CD14-positive monocyte (primary cell): ENCODE measurements around the gene CCBE1. TPM values are rescaled to one million over a fixed set of nuclear protein-coding genes. Genes with fewer than 3 reads are reported as not detected.

ENCODE experiments used
- DNase-seq, 3 donors: peaks; one replicate each; pipeline ENCODE4 v3.0.0-alpha.2; 2011 to 2022
- H2AFZ ChIP-seq: 2 replicates; pipeline ENCODE4 v1.6.0; 2012; ENCODE audit warnings: mild to moderate bottlenecking, low read depth, low read length, inconsistent platforms; ENCODE audit not compliant: insufficient read depth, poor library complexity, severe bottlenecking
- H3K27ac ChIP-seq, 2 donors: 1 replicate in 1 of 2; 2 replicates in 1 of 2; pipeline ENCODE4 v1.5.1; 2012 to 2013; ENCODE audit warnings: low read length in 2 of 2, control low read depth in 1 of 2, inconsistent platforms in 1 of 2, low read depth in 1 of 2, mild to moderate bottlenecking in 1 of 2
- H3K27me3 ChIP-seq, 2 donors: one replicate each; pipeline versions ENCODE4 v1.6.0 to v1.6.1; 2011 to 2013; ENCODE audit warnings: low read length in 2 of 2; ENCODE audit not compliant: control insufficient read depth in 2 of 2, insufficient read depth in 2 of 2
- H3K36me3 ChIP-seq, 2 donors: replicated peaks in 1 of 2; 1 replicate in 1 of 2; 2 replicates in 1 of 2; pipeline versions ENCODE4 v1.5.1 to v1.6.1; 2012 to 2013; ENCODE audit warnings: low read length in 2 of 2, control low read depth in 1 of 2, inconsistent platforms in 1 of 2, mild to moderate bottlenecking in 1 of 2; ENCODE audit not compliant: insufficient read depth in 2 of 2, control insufficient read depth in 1 of 2
- H3K4me1 ChIP-seq, 2 donors: 1 replicate in 1 of 2; 2 replicates in 1 of 2; pipeline versions ENCODE4 v1.5.1 to v1.6.1; 2012 to 2013; ENCODE audit warnings: low read length in 2 of 2, control low read depth in 1 of 2, inconsistent platforms in 1 of 2, mild to moderate bottlenecking in 1 of 2, moderate library complexity in 1 of 2; ENCODE audit not compliant: insufficient read depth in 2 of 2, control insufficient read depth in 1 of 2
- H3K4me2 ChIP-seq: replicated peaks from 2 replicates; pipeline ENCODE3; 2012; ENCODE audit warnings: low read length, moderate library complexity, mild to moderate bottlenecking; ENCODE audit not compliant: poor library complexity, severe bottlenecking; ENCODE audit errors: extremely low read depth
- H3K4me3 ChIP-seq, 3 experiments: fragments of 200-600 bp in 1 of 3; sonication (generic) in 1 of 3; replicated peaks in 1 of 3; 1 replicate in 2 of 3; 2 replicates in 1 of 3; pipeline ENCODE4 v1.5.1; 2011 to 2013; ENCODE audit warnings: low read length in 3 of 3, mild to moderate bottlenecking in 3 of 3, control low read depth in 2 of 3, low read depth in 2 of 3, inconsistent platforms in 1 of 3, moderate library complexity in 1 of 3
- H3K79me2 ChIP-seq: 2 replicates; pipeline ENCODE4 v1.6.0; 2012; ENCODE audit warnings: mild to moderate bottlenecking, control low read depth, inconsistent platforms, low read length, moderate library complexity; ENCODE audit not compliant: insufficient read depth
- H3K9ac ChIP-seq: 2 replicates; pipeline ENCODE4 v1.6.0; 2017; ENCODE audit warnings: low read length, mild to moderate bottlenecking; ENCODE audit not compliant: insufficient read depth, poor library complexity, severe bottlenecking
- H3K9me3 ChIP-seq, 2 donors: replicated peaks in 1 of 2; 1 replicate in 1 of 2; 2 replicates in 1 of 2; pipeline versions ENCODE4 v1.5.1 to v1.6.1; 2012 to 2013; ENCODE audit warnings: low read length in 2 of 2, control low read depth in 1 of 2; ENCODE audit not compliant: control insufficient read depth in 1 of 2, insufficient read depth in 1 of 2
- H4K20me1 ChIP-seq: 2 replicates; pipeline ENCODE4 v1.6.0; 2012; ENCODE audit warnings: mild to moderate bottlenecking, low read length, control low read depth, moderate library complexity; ENCODE audit not compliant: insufficient read depth
- H3K27ac Mint-ChIP-seq, 7 donors: one replicate each; pipeline ENCODE4 v1.8.0; 2020; ENCODE audit warnings: mild to moderate bottlenecking in 7 of 7, mixed read lengths in 7 of 7, moderate library complexity in 6 of 7, inconsistent platforms in 2 of 7
- H3K27me3 Mint-ChIP-seq, 3 donors: one replicate each; pipeline ENCODE4 v1.8.0; 2021 to 2022; ENCODE audit warnings: low read depth in 3 of 3, mild to moderate bottlenecking in 3 of 3, mixed read lengths in 3 of 3, moderate library complexity in 3 of 3, inconsistent platforms in 1 of 3
- H3K36me3 Mint-ChIP-seq, 2 donors: one replicate each; pipeline ENCODE4 v1.8.0; 2020; ENCODE audit warnings: mixed read lengths in 2 of 2, inconsistent platforms in 1 of 2, mild to moderate bottlenecking in 1 of 2
- H3K4me1 Mint-ChIP-seq: one replicate; pipeline ENCODE4 v1.8.0; 2020; ENCODE audit warnings: mild to moderate bottlenecking, mixed read lengths
- H3K4me3 Mint-ChIP-seq, 2 donors: one replicate each; pipeline ENCODE4 v1.8.0; 2020; ENCODE audit warnings: mild to moderate bottlenecking in 2 of 2, mixed read lengths in 2 of 2, moderate library complexity in 1 of 2
- H3K9me3 Mint-ChIP-seq, 7 donors: one replicate each; pipeline ENCODE4 v1.8.0; 2020 to 2022; ENCODE audit warnings: mixed read lengths in 7 of 7, mild to moderate bottlenecking in 6 of 7, moderate library complexity in 6 of 7, inconsistent platforms in 2 of 7
- CTCF ChIP-seq: fragments of 200-600 bp; IDR thresholded peaks from one replicate; pipeline ENCODE4 v1.8.0; 2022; ENCODE audit warnings: antibody characterized with exemption, mild to moderate bottlenecking
- WGBS: methylation state at CpG from one replicate; pipeline ENCODE4 v1.1.5; 2013; ENCODE audit warnings: missing lambda C conversion rate; ENCODE audit not compliant: insufficient coverage; 5-methylcytosine and 5-hydroxymethylcytosine counted together
- intact Hi-C, 2 donors: fragments of 100-400 bp; cut with micrococcal nuclease; formaldehyde crosslinking; loops; one replicate each; pipeline versions ENCODE4 v1.15.0 to v1.15.1; 2023
- polyA plus RNA-seq, 3 donors: library from polyadenylated mRNA; depleted of rRNA in 1 of 3; unstranded in 2 of 3; stranded (reverse) in 1 of 3; fragments of 300-500 nt in 2 of 3; fragments of >200 nt in 1 of 3; fragmentation: Illumina TruSeq in 2 of 3; gene quantifications; 1 replicate in 2 of 3; 2 replicates in 1 of 3; pipeline ENCODE4 v1.2.3, GENCODE V29; 2012 to 2021

The CCBE1 gene
- polyA plus RNA-seq, 3 donors, result not detected

GRCh38 chr18:59385191-59385590 is 312.0 kb downstream of the CCBE1 start:
- H3K9me3 Mint-ChIP-seq, result peaks cover 0 to 2% (median 0%) of the 10 kb centered on the region in 7 donors
- intact Hi-C loops, result no loop called here

GRCh38 chr18:59383851-59384250 is 313.4 kb downstream of the CCBE1 start:
- Histone ChIP-seq H2AFZ (no peak overlapping the region), H3K27me3 (peaks cover 2 to 4% of the 10 kb centered on the region in 2 donors), H3K79me2 (no peaks in the 10 kb centered on the region), H3K36me3 (no peaks in the 10 kb centered on the region), H3K9me3 (no peaks in the 10 kb centered on the region), H4K20me1 (no peaks in the 10 kb centered on the region), H3K27ac (no peak overlapping the region), H3K9ac (no peak overlapping the region), H3K4me3 (no peak overlapping the region), H3K4me2 (no peak overlapping the region), H3K4me1 (no peaks in the 10 kb centered on the region)
- 67% methylated on average over 1 of the region's 6 CpGs for WGBS
- no peaks in the 10 kb centered on the region for H3K36me3 Mint-ChIP-seq
- H3K27me3 Mint-ChIP-seq, result peaks cover 3 to 8% (median 3%) of the 10 kb centered on the region in 3 donors
- peaks cover 0 to 3% (median 0%) of the 10 kb centered on the region in 7 donors for H3K9me3 Mint-ChIP-seq
- intact Hi-C loops, result no loop called here
- no peak overlapping the region for H3K4me3 Mint-ChIP-seq
- TF ChIP-seq CTCF, result no peak
- peaks cover 3% of the 10 kb centered on the region for H3K4me1 Mint-ChIP-seq
- H3K27ac Mint-ChIP-seq, result no peak overlapping the region
- DNase-seq, result no peak

More at GRCh38 chr18:59385191-59385590, 312.0 kb downstream of the CCBE1 start:
- Histone ChIP-seq H2AFZ (no peak overlapping the region), H3K27ac (no peak overlapping the region), H3K79me2 (no peaks in the 10 kb centered on the region), H3K27me3 (no peaks in the 10 kb centered on the region), H3K4me1 (peaks cover 7 to 8% of the 10 kb centered on the region in 2 donors), H3K36me3 (no peaks in the 10 kb centered on the region), H3K9me3 (no peaks in the 10 kb centered on the region), H3K4me3 (no peak overlapping the region), H3K4me2 (no peak overlapping the region), H3K9ac (no peak overlapping the region), H4K20me1 (no peaks in the 10 kb centered on the region)
- H3K4me3 Mint-ChIP-seq, result no peak overlapping the region
- no peak for DNase-seq
- H3K27me3 Mint-ChIP-seq, result peaks cover 0 to 6% (median 3%) of the 10 kb centered on the region in 3 donors
- H3K27ac Mint-ChIP-seq, result no peak overlapping the region
- no peaks in the 10 kb centered on the region for H3K36me3 Mint-ChIP-seq
- TF ChIP-seq CTCF, result no peak
- peaks cover 12% of the 10 kb centered on the region for H3K4me1 Mint-ChIP-seq
- 100% methylated on average over 4 of the region's 4 CpGs for WGBS
